Neutrophil (primary cell): ENCODE results near the gene DIAPH1.

Source experiments
- H3K27ac ChIP-seq: fragments of 200-600 bp; sonication (generic); 2 replicates; pipeline ENCODE4 v1.5.1; 2016; ENCODE audit warnings: mild to moderate bottlenecking, moderate library complexity
- H3K27me3 ChIP-seq: fragments of 200-600 bp; sonication (generic); 2 replicates; pipeline ENCODE4 v1.6.0; 2016; ENCODE audit warnings: mild to moderate bottlenecking
- H3K36me3 ChIP-seq: fragments of 200-600 bp; sonication (generic); 2 replicates; pipeline ENCODE4 v1.5.1; 2017
- H3K4me1 ChIP-seq, 2 experiments: fragments of 200-600 bp in 1 of 2; sonication (generic) in 1 of 2; 1 replicate in 1 of 2; 2 replicates in 1 of 2; pipeline versions ENCODE4 v1.5.1 to v1.6.1; 2013 to 2016; ENCODE audit warnings: low read depth in 1 of 2, low read length in 1 of 2, mild to moderate bottlenecking in 1 of 2, moderate library complexity in 1 of 2; ENCODE audit not compliant: control insufficient read depth in 1 of 2, insufficient read depth in 1 of 2
- H3K4me3 ChIP-seq, 2 experiments: fragments of 200-600 bp in 1 of 2; sonication (generic) in 1 of 2; 1 replicate in 1 of 2; 2 replicates in 1 of 2; pipeline ENCODE4 v1.5.1; 2013 to 2016; ENCODE audit warnings: low read depth in 1 of 2, low read length in 1 of 2, mild to moderate bottlenecking in 1 of 2, moderate library complexity in 1 of 2
- H3K9me3 ChIP-seq: fragments of 200-600 bp; sonication (generic); 2 replicates; pipeline ENCODE4 v1.5.1; 2016
- CTCF ChIP-seq: fragments of 200-600 bp; sonication (generic); IDR thresholded peaks from 2 replicates; pipeline ENCODE4 v1.5.1; 2016; ENCODE audit warnings: antibody characterized with exemption

The DIAPH1 gene

GRCh38 chr5:141632650-141633049 lies 13.8 kb upstream of the DIAPH1 start:
- H3K9me3 ChIP-seq, result no peaks in the 10 kb centered on the region
- H3K4me1 ChIP-seq, result peaks cover 18 to 19% of the 10 kb centered on the region in 2 experiments
- H3K27me3 ChIP-seq, result peaks cover 3% of the 10 kb centered on the region
- H3K36me3 ChIP-seq, result peaks cover 41% of the 10 kb centered on the region
- H3K4me3 ChIP-seq, result no peak overlapping the region
- H3K27ac ChIP-seq, result no peak overlapping the region
- no peak for TF ChIP-seq CTCF

- H3K4me3 ChIP-seq, result no peak overlapping the region
- H3K36me3 ChIP-seq, result peaks cover 58% of the 10 kb centered on the region
- no peaks in the 10 kb centered on the region for H3K27me3 ChIP-seq
- no peaks in the 10 kb centered on the region for H3K9me3 ChIP-seq
- H3K4me1 ChIP-seq, result peaks cover 4 to 8% of the 10 kb centered on the region in 2 experiments
- no peak for TF ChIP-seq CTCF
- no peak overlapping the region for H3K27ac ChIP-seq
Measured at GRCh38 chr5:141630570-141631140, 11.9 kb upstream of the DIAPH1 start.

- Histone ChIP-seq H3K9me3 (no peaks in the 10 kb centered on the region), H3K27ac (no peak overlapping the region), H3K4me1 (no peaks in the 10 kb centered on the region), H3K36me3 (peaks cover 74% of the 10 kb centered on the region), H3K4me3 (no peak overlapping the region), H3K27me3 (no peaks in the 10 kb centered on the region)
- TF ChIP-seq CTCF, result no peak
Measured at GRCh38 chr5:141628175-141628788, 9.5 kb upstream of the DIAPH1 start.

GRCh38 chr5:141623611-141624010 lies 4.8 kb upstream of the DIAPH1 start:
- no peak for TF ChIP-seq CTCF
- H3K27me3 ChIP-seq, result no peaks in the 10 kb centered on the region
- no peak overlapping the region for H3K27ac ChIP-seq
- H3K9me3 ChIP-seq, result no peaks in the 10 kb centered on the region
- H3K4me3 ChIP-seq, result no peak overlapping the region
- peaks cover 81% of the 10 kb centered on the region for H3K36me3 ChIP-seq
- H3K4me1 ChIP-seq, result peaks cover 0 to 5% of the 10 kb centered on the region in 2 experiments

GRCh38 chr5:141623186-141623585 lies 4.4 kb upstream of the DIAPH1 start:
- Histone ChIP-seq H3K4me3 (no peak overlapping the region), H3K4me1 (peaks cover 1 to 5% of the 10 kb centered on the region in 2 experiments), H3K9me3 (no peaks in the 10 kb centered on the region), H3K36me3 (peaks cover 77% of the 10 kb centered on the region), H3K27me3 (no peaks in the 10 kb centered on the region), H3K27ac (no peak overlapping the region)
- TF ChIP-seq CTCF, result no peak
